Measurements from ENCODE around the gene MLLT3. TPM values are rescaled to one million over a fixed set of nuclear protein-coding genes. Genes with fewer than 3 reads are reported as not detected.

Gene MLLT3
- total RNA-seq, 2 donors from 2014 or later, result 13.1 to 22.0 TPM

DNA sequence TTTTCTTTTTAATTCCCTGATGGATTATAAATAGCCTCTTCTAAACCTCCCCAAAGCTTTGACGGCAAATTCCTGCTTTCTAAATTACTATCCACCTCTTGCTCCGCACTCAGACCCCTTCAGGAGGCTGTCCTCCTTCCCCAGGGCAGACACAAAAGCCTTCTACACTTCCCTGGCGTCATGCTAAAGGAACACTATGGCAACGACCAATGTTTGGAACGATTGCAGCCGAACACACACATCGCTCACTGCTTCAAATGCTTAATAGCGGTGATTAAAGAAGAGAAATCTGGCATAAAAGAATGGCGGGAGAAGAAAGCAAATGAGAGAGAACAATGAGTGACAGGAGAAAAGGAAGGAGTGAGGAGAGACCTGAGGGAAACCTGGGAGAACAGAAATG, 297.3 kb downstream of the MLLT3 start:
- 90% methylated on average over 9 of the region's 9 CpGs for WGBS
- TF ChIP-seq POLR2AphosphoS5 (IDR thresholded peaks at IDR 0.05) (no peak), POLR2A (IDR thresholded peaks at IDR 0.05) (no peak)
- TF ChIP-seq, protein P1, sequence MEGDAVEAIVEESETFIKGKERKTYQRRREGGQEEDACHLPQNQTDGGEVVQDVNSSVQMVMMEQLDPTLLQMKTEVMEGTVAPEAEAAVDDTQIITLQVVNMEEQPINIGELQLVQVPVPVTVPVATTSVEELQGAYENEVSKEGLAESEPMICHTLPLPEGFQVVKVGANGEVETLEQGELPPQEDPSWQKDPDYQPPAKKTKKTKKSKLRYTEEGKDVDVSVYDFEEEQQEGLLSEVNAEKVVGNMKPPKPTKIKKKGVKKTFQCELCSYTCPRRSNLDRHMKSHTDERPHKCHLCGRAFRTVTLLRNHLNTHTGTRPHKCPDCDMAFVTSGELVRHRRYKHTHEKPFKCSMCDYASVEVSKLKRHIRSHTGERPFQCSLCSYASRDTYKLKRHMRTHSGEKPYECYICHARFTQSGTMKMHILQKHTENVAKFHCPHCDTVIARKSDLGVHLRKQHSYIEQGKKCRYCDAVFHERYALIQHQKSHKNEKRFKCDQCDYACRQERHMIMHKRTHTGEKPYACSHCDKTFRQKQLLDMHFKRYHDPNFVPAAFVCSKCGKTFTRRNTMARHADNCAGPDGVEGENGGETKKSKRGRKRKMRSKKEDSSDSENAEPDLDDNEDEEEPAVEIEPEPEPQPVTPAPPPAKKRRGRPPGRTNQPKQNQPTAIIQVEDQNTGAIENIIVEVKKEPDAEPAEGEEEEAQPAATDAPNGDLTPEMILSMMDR (IDR thresholded peaks at IDR 0.05), result no peak
- Histone ChIP-seq H3K27ac (no peak overlapping the region), H3K36me3 (no peaks in the 10 kb centered on the region), H3K27me3 (replicated peaks; ENCODE audit: insufficient read depth) (no peaks in the 10 kb centered on the region), H3K4me1 (replicated peaks) (no peaks in the 10 kb centered on the region), H3K9me3 (no peaks in the 10 kb centered on the region), H3K4me3 (no peak overlapping the region)
- no peak for DNase-seq (ENCODE audit: low spot score)
- intact Hi-C loops (cut with DNase I), result no loop called here

- DNase-seq (ENCODE audit: low spot score), result no peak
- Histone ChIP-seq H3K27me3 (replicated peaks; ENCODE audit: insufficient read depth) (no peaks in the 10 kb centered on the region), H3K36me3 (no peaks in the 10 kb centered on the region), H3K9me3 (no peaks in the 10 kb centered on the region), H3K27ac (no peak overlapping the region), H3K4me3 (no peak overlapping the region), H3K4me1 (replicated peaks) (no peaks in the 10 kb centered on the region)
- TF ChIP-seq, protein P1 (IDR thresholded peaks at IDR 0.05), result no peak
- TF ChIP-seq POLR2AphosphoS5 (IDR thresholded peaks at IDR 0.05) (no peak), POLR2A (IDR thresholded peaks at IDR 0.05) (no peak)
- intact Hi-C loops (cut with DNase I), result no loop called here
- WGBS, result 93% methylated on average over 4 of the region's 4 CpGs
Observed at GRCh38 chr9:20322212-20322611, 300.1 kb downstream of the MLLT3 start.

GRCh38 chr9:20321423-20322082, 300.7 kb downstream of the MLLT3 start:
- 59% methylated on average over 6 of the region's 6 CpGs for WGBS
- H3K9me3 ChIP-seq, result no peaks in the 10 kb centered on the region
- no peaks in the 10 kb centered on the region for H3K36me3 ChIP-seq
- no peak overlapping the region for H3K4me3 ChIP-seq
- intact Hi-C loops (cut with DNase I), result no loop called here
- no peaks in the 10 kb centered on the region for H3K27me3 ChIP-seq (replicated peaks; ENCODE audit: insufficient read depth)
- no peak for DNase-seq (ENCODE audit: low spot score)
- TF ChIP-seq, protein P1 (IDR thresholded peaks at IDR 0.05), result no peak
- TF ChIP-seq POLR2A (IDR thresholded peaks at IDR 0.05), result no peak
- no peak for TF ChIP-seq POLR2AphosphoS5 (IDR thresholded peaks at IDR 0.05)
- no peaks in the 10 kb centered on the region for H3K4me1 ChIP-seq (replicated peaks)
- H3K27ac ChIP-seq, result no peak overlapping the region

GRCh38 chr9:20320921-20321320, 301.4 kb downstream of the MLLT3 start:
- 53% methylated on average over 2 of the region's 2 CpGs for WGBS
- Histone ChIP-seq H3K4me3 (no peak overlapping the region), H3K36me3 (no peaks in the 10 kb centered on the region), H3K27me3 (replicated peaks; ENCODE audit: insufficient read depth) (no peaks in the 10 kb centered on the region), H3K4me1 (replicated peaks) (no peaks in the 10 kb centered on the region), H3K9me3 (no peaks in the 10 kb centered on the region), H3K27ac (no peak overlapping the region)
- DNase-seq (ENCODE audit: low spot score), result no peak
- intact Hi-C loops (cut with DNase I), result no loop called here
- TF ChIP-seq, protein P1 (IDR thresholded peaks at IDR 0.05), result no peak
- no peak for TF ChIP-seq POLR2AphosphoS5 (IDR thresholded peaks at IDR 0.05)
- no peak for TF ChIP-seq POLR2A (IDR thresholded peaks at IDR 0.05)

DNA sequence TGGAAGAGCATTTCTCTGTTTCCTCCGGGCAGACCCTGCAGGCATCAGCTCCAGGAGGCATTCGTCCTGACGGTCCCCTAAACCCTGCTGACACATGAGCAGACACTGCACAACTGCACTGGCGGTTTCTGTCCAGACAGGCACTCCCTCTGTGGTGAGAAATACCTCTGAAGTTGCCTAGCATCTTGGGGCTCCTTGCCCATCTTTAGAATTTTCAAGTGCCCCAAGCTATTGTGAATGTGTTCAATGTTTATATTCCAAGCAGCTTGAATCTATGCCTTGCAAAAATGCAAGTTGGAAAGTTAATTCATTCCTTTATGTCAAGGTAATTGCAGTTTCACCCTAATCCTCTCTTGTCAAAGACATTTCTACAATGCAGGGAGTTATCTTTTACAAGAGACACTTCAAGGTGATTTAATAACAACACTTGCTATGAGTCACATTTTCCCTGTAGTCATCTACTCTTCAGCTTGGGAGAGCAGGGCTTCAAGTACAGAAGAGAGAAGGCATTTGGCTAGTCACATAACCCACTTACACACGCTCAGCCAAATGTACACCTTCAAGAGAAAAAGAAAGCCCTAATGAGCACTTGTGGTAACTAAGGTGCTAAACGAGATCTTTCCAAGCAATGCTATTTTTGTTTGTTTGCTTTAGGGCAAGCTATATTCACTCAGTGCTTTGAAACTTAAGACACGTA, 302.5 kb downstream of the MLLT3 start:
- DNase-seq (ENCODE audit: low spot score), result peak; percentile 7
- H3K27me3 ChIP-seq (replicated peaks; ENCODE audit: insufficient read depth), result no peaks in the 10 kb centered on the region
- no peaks in the 10 kb centered on the region for H3K36me3 ChIP-seq
- H3K4me3 ChIP-seq, result no peak overlapping the region
- no peak overlapping the region for H3K27ac ChIP-seq
- no peak for TF ChIP-seq POLR2AphosphoS5 (IDR thresholded peaks at IDR 0.05)
- TF ChIP-seq POLR2A (IDR thresholded peaks at IDR 0.05), result no peak
- TF ChIP-seq, protein P1 (IDR thresholded peaks at IDR 0.05), result no peak
- no peaks in the 10 kb centered on the region for H3K9me3 ChIP-seq
- intact Hi-C loops (cut with DNase I), result no loop called here
- whole genome bisulfite sequencing, result 32% methylated on average over 7 of the region's 7 CpGs
- H3K4me1 ChIP-seq (replicated peaks), result no peaks in the 10 kb centered on the region

Data from prostate gland (tissue), 2 donors.